ENCODE results near the gene KRT81. TPM values are rescaled to one million over a fixed set of nuclear protein-coding genes. Genes with fewer than 3 reads are reported as not detected.
A peak's percentile ranks its signal among the peaks of the same experiment; 100 is the strongest.
"Not testable (repeated sequence)": the region's sequence is repeated elsewhere in the genome, so short reads cannot be mapped to it uniquely, and the experiment has no call there.

Gene KRT81
- total RNA-seq, 1 donor from 2014 or later, result not detected

- DNase-seq (ENCODE audit: low read depth in 2 of 2), result no peak
Measured at GRCh38 chr12:52298677-52299190, 7.4 kb upstream of the KRT81 start.

DNA sequence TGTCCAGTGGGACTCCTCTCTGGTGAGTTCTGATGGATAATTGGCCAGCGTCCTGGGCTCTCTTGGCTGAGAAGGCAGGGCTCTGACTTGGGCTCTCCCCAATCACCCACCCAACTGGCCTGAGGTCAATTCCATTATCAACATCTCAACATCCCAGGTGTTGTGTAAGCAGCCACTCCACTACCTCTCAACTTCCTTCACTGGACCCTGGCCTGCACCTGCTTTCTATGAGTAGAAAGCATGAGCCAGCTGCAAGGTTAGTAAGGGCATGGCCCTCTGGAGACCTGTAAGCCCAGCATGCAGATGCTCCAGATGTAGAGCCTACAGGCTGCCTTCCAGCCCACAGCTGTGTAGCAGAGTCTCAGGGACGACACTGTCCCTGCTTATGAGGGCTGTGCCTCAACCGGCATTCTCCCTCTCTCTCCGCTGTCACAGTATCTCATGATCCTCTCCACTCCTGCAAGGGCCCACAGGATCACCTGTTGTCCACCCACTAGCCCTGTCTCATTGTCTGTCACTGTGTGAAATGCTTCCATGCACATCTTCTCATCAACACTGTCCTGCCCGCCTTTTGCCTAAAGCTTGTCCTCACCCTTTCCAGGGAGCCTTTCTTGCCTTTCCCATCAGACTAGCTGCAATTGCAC, 5.4 kb upstream of the KRT81 start:
- DNase-seq (ENCODE audit: low read depth in 2 of 2), result no peak

GRCh38 chr12:52295663-52296062, 4.3 kb upstream of the KRT81 start:
- no peak for DNase-seq (ENCODE audit: low read depth in 2 of 2)

GRCh38 chr12:52294803-52295202, 3.5 kb upstream of the KRT81 start:
- DNase-seq (ENCODE audit: low read depth in 2 of 2), result no peak

DNA sequence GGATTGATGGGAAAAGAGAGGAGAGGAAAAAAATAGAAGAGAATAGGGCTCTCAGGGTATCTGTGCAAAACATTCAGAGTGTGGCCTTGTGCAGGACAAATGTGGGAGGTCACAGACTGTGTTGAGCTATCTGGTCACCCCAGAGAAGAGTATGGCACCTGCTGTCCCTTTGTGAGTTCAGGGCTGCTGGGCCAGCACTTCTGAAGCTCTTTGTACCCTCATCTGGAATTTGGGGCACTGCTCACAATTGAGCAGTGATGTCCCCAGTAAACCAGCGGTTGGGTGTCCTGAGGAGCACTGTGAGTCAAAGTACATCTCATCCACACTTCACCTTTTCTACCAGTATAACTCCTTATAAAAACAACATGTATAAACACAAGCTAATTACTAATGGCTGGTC, 2.6 kb upstream of the KRT81 start:
- DNase-seq (ENCODE audit: low read depth in 2 of 2), result no peak

DNA sequence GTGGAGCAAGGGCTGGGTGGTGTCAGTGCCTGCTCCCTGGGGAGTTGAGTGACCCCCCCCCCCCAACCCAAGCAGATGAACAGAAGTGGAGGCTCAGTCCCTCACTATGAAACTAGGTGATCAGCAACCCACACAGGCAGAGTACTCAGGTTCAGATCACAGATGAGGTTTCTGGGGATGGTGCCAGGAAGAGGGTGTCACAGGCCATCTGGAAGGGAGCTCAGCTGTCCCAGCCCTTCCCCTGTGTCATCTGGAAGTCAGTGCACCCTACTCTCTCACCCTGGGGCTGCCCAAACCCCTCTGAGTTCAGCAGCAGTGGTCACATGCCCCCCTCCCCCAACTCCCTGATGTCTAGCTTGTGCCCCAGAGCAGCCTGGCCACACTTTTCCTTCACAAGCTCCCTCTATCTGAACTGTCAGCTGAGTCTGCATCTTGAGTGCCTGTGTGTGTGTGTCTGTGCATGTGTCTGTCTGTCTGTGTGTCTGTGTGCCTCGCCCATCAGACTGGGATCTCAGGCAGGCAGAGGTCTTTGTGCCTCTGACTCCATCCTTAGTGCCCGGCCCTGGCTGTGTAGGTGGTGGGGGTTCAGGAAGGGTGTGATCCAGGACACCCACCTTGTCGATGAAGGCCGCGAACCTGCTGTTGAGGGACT, 725 bp downstream of the KRT81 start:
- DNase-seq (ENCODE audit: low read depth in 2 of 2), result not testable (repeated sequence)

DNA sequence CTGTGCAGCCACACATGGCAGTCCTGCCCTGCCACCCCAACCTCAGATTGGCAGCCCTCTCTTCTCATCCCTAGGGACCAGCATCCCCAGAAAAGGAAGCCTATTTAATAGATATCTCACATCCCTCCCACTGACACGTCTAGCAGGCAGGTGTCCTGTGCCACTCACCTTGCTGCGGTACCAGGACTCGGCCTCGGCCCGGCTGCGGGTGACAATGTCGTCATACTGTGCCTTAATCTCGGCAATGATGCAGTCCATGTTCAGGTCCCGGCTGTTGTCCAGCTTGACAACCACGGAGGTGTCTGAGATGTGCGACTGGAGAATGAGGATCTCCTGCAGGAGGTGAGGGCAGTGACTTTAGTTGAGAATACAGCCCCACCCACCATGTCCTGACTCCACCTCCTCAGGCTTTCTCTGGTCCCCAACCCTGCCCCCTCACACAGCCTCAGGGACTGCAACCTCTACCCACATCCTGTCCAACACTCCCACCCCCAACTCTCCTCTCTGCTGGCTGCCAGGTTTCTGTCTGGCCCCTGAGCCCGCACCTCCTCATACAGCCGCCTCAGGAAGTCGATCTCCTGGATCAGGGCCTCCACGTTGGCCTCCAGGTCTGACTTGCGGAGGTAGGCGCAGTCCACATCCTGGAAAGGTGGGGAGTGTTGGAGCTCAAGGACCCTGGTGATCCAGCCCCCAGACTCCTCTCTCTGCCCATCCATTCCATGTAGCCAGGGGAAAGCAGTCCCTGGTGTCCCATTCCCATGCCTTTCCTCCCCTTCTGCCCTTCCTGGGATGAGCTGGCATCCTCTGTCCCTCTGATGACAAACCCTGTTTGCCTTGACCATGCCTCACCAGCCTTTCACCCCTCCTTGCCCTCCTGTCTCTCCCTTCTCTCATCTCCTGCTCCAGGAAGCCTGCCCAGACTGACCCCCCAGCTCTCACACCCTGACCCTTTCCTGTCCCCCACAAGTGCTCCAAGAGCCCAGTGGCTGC, 3.2 kb downstream of the KRT81 start:
- not testable (repeated sequence) for DNase-seq (ENCODE audit: low read depth in 2 of 2)

DNA sequence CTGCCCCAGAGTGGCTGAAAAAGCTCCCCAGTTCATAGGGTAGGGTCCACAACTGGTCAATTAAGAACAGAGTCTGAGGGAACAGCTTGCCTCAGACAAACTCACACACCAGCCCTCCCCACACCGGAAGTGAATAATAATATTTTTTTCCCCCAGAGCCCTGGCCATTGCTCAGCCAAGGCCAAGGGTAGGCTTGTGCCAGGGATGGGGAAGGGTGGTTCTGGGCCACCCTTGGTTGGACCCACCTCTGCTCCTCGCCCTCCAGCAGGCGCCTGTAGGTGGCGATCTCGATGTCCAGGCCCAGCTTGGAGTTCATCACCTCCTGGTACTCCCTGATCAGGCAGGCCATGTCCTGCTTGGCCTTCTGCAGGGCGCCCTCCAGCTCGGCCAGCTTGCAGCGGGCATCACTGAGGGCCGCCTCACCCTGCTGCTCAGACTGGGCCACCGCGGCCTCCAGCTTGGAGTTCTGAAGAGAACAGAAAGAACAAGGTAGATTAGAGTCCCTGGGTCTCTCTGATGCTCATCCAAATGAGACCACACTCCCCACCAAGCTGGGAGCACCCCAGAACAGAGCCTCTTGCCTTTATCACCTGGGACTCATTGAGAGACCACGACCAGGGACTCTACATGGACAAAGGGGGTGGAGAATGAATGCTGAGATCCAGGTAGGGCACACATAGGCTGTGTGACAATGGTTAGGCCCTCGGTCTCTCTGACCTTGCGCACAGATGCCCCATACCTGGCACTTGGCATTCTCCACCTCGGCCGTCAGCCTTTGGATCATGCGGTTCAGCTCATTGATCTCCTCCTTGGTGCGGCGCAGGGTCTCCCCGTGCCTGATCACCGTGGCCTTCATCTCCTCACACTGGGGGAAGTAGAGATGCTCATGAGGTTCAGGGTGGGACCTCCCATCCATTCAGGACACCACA, 4.2 kb downstream of the KRT81 start:
- DNase-seq (ENCODE audit: low read depth in 2 of 2), result not testable (repeated sequence)

GRCh38 chr12:52285851-52286530, 5.3 kb downstream of the KRT81 start:
- DNase-seq (ENCODE audit: low read depth in 2 of 2), result no peak

- DNase-seq (ENCODE audit: low read depth in 2 of 2), result no peak
Measured at GRCh38 chr12:52285172-52285745, 6.1 kb downstream of the KRT81 start.

GRCh38 chr12:52284562-52285171, 6.7 kb downstream of the KRT81 start:
- no peak for DNase-seq (ENCODE audit: low read depth in 2 of 2)

DNA sequence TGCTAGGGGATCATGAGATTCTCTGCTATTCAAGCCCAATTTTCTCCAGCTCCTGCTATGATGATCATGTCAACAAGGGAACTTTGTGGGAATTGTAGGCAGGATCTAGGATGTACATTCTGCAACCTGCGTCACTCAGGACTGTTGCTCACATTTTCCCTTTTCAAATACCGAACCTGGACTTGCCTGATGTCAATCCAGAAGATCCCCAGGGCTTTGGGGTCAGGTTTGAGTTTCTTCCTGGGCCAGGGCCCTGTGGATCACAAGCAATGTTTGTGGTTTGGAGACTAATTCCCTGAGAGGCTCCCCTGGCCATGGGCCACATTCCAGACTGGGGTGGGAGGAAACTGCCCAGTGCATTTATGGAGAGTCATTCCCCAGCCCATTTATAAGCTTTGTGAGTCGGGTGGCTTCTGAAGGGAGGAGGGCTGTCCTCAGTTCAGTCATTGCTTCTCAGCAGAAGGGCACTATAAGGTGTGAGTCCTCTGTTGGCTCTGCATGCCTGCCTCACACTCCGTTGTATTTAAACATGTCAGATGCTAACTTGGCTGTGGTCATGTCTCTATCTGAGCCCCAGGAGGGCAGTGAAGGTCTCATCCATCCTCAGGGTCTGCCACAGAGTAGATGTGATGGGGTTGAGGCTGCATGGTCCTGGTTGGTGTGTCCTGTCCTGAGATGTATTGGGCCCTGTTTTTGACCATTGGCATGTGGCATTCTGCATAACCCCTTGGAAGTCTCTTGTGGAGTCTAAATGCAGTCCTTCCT, 10.4 kb downstream of the KRT81 start:
- peak; percentile 31 to 82 for DNase-seq (ENCODE audit: low read depth in 2 of 2)

GRCh38 chr12:52280319-52280795, 11.0 kb downstream of the KRT81 start:
- DNase-seq (ENCODE audit: low read depth in 2 of 2), result peak; percentile 29 to 73

- DNase-seq (ENCODE audit: low read depth in 2 of 2), result no peak
Measured at GRCh38 chr12:52279422-52280318, 11.7 kb downstream of the KRT81 start.

GRCh38 chr12:52278575-52279421, 12.5 kb downstream of the KRT81 start:
- peak; percentile 72 to 74 for DNase-seq (ENCODE audit: low read depth in 2 of 2)

DNA sequence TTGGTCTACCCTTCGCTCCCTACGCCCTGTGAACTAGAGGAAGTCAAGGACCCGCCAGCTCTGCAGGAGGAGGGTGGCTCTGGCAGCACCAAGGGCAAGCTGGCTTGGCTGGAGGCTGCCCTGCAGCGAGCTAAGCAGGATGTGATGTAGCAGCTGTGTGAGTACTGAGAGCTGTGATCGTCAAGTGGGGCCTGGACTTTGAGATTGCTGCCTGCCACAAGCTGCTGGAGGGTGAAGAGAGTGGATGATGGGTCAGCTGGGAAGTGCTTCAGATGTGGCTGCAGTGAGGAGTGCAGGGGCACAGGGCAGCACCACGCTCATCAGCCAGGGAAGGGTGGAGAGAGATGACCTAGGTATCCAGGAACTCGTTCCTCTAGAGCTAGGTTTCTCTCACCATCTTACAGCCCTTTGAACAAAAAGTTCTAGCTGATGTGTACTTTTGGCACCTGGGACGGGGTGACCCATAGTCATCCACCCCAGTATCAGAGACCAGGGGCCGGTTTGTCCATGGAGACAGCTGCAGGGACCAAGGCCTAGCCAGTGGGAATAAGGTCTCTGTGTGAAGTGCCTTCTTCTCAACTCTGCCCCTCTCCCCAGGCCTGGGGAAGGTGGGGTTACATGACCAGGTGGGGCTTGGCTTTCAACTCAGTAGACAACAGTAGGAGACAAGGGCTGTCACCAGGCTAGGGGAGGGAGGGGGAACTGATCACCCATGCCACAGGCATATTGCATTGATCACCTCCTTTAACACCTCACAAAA, 13.7 kb downstream of the KRT81 start:
- DNase-seq (ENCODE audit: low read depth in 2 of 2), result no peak
